ENCODE data around the gene TBCK.

- TF ChIP-seq EZH2 (IDR thresholded peaks at IDR 0.05; ENCODE audit: borderline replicate concordance, low read length), result no peak
- no peak for TF ChIP-seq CTCF (IDR thresholded peaks at IDR 0.05; ENCODE audit: low read length)
These were observed 3.6 kb downstream of the TBCK start for GRCh38 chr4:106312377-106312776.
